ENCODE results near the gene ESPN.

The ESPN gene

GRCh38 chr1:6464514-6464836, 39.9 kb downstream of the ESPN start:
- no peak for TF ChIP-seq CTCF (IDR thresholded peaks at IDR 0.05; ENCODE audit: insufficient read depth, low read length, poor library complexity, severe bottlenecking)
- Histone ChIP-seq H3K27me3 (replicated peaks; ENCODE audit: control insufficient read depth, insufficient read depth, low read length) (no peaks in the 10 kb centered on the region; the same call in 1 of the 2 replicates), H3K36me3 (ENCODE audit: control insufficient read depth, insufficient read depth, low read length) (no peaks in the 10 kb centered on the region), H3K4me3 (replicated peaks; ENCODE audit: low read depth, low read length) (no peak overlapping the region)
- no peak for DNase-seq (ENCODE audit: extremely low read depth, insufficient read length)

- TF ChIP-seq CTCF (IDR thresholded peaks at IDR 0.05; ENCODE audit: insufficient read depth, low read length, poor library complexity, severe bottlenecking): no peak
- no peak overlapping the region for H3K4me3 ChIP-seq (replicated peaks; ENCODE audit: low read depth, low read length)
These were observed 40.3 kb downstream of the ESPN start for GRCh38 chr1:6464915-6465314.

GRCh38 chr1:6465461-6466005, 41.0 kb downstream of the ESPN start:
- no peak for DNase-seq (ENCODE audit: extremely low read depth, insufficient read length)
- TF ChIP-seq CTCF (IDR thresholded peaks at IDR 0.05; ENCODE audit: insufficient read depth, low read length, poor library complexity, severe bottlenecking): no peak
- Histone ChIP-seq H3K4me3 (replicated peaks; ENCODE audit: low read depth, low read length) (no peak overlapping the region), H3K36me3 (ENCODE audit: control insufficient read depth, insufficient read depth, low read length) (no peaks in the 10 kb centered on the region), H3K27me3 (replicated peaks; ENCODE audit: control insufficient read depth, insufficient read depth, low read length) (no peaks in the 10 kb centered on the region; the same call in 1 of the 2 replicates)

More at GRCh38 chr1:6464915-6465314, 40.3 kb downstream of the ESPN start:
- DNase-seq (ENCODE audit: extremely low read depth, insufficient read length): no peak
- Histone ChIP-seq H3K27me3 (replicated peaks; ENCODE audit: control insufficient read depth, insufficient read depth, low read length) (no peaks in the 10 kb centered on the region; the same call in 1 of the 2 replicates), H3K36me3 (ENCODE audit: control insufficient read depth, insufficient read depth, low read length) (no peaks in the 10 kb centered on the region)

GRCh38 chr1:6466023-6466422, 41.4 kb downstream of the ESPN start, which contains the start of gene TNFRSF25:
Gene TNFRSF25 (minus strand): TSS chr1:6466173. CDS start chr1:6466107, 66 bp downstream.
- no peak within 1 kb of the TSS for H3K4me3 ChIP-seq (replicated peaks; ENCODE audit: low read depth, low read length)
- no peak for TF ChIP-seq CTCF (IDR thresholded peaks at IDR 0.05; ENCODE audit: insufficient read depth, low read length, poor library complexity, severe bottlenecking)
- no peaks in the 10 kb centered on the region for H3K36me3 ChIP-seq (ENCODE audit: control insufficient read depth, insufficient read depth, low read length)

GRCh38 chr1:6466751-6467150, 42.2 kb downstream of the ESPN start:
- H3K27me3 ChIP-seq (replicated peaks; ENCODE audit: control insufficient read depth, insufficient read depth, low read length): no peaks in the 10 kb centered on the region; the same call in 1 of the 2 replicates
- no peak overlapping the region for H3K4me3 ChIP-seq (replicated peaks; ENCODE audit: low read depth, low read length)
- no peaks in the 10 kb centered on the region for H3K36me3 ChIP-seq (ENCODE audit: control insufficient read depth, insufficient read depth, low read length)
- DNase-seq (ENCODE audit: extremely low read depth, insufficient read length): no peak
- no peak for TF ChIP-seq CTCF (IDR thresholded peaks at IDR 0.05; ENCODE audit: insufficient read depth, low read length, poor library complexity, severe bottlenecking)

More at GRCh38 chr1:6466023-6466422, 41.4 kb downstream of the ESPN start, which contains the start of gene TNFRSF25:
- no peaks in the 10 kb centered on the region; the same call in 1 of the 2 replicates for H3K27me3 ChIP-seq (replicated peaks; ENCODE audit: control insufficient read depth, insufficient read depth, low read length)
- no peak for DNase-seq (ENCODE audit: extremely low read depth, insufficient read length)

GRCh38 chr1:6467224-6467623, 42.6 kb downstream of the ESPN start:
- no peak overlapping the region for H3K4me3 ChIP-seq (replicated peaks; ENCODE audit: low read depth, low read length)
- H3K36me3 ChIP-seq (ENCODE audit: control insufficient read depth, insufficient read depth, low read length): no peaks in the 10 kb centered on the region
- TF ChIP-seq CTCF (IDR thresholded peaks at IDR 0.05; ENCODE audit: insufficient read depth, low read length, poor library complexity, severe bottlenecking): no peak
- no peaks in the 10 kb centered on the region; the same call in 1 of the 2 replicates for H3K27me3 ChIP-seq (replicated peaks; ENCODE audit: control insufficient read depth, insufficient read depth, low read length)
- DNase-seq (ENCODE audit: extremely low read depth, insufficient read length): no peak
